HFF-Myc (cell line): ENCODE results near the gene CDCA7.
"Not testable (repeated sequence)": the region's sequence is repeated elsewhere in the genome, so short reads cannot be mapped to it uniquely, and the experiment has no call there.

ENCODE experiments used
- DNase-seq: peaks from one replicate; pipeline ENCODE4 v3.0.0-alpha.2; 2011; ENCODE audit warnings: low read depth; ENCODE audit errors: extremely low read depth
- H3K4me3 ChIP-seq: replicated peaks from 2 replicates; pipeline ENCODE4 v1.5.1; 2011; ENCODE audit warnings: low read depth, mild to moderate bottlenecking, control low read depth, low read length
- TF ChIP-seq, protein P1 (sequence below): IDR thresholded peaks from 2 replicates; pipeline ENCODE4 v1.5.1; 2012; ENCODE audit warnings: mild to moderate bottlenecking, low read depth, low read length, control low read depth; ENCODE audit errors: missing control alignments

CDCA7 gene

GRCh38 chr2:173354582-173355131, at the start of gene CDCA7:
Gene CDCA7, plus strand, starts transcription at chr2:173354872. Its CDS starts 92 bp downstream, at chr2:173354964.
- TF ChIP-seq, protein P1, sequence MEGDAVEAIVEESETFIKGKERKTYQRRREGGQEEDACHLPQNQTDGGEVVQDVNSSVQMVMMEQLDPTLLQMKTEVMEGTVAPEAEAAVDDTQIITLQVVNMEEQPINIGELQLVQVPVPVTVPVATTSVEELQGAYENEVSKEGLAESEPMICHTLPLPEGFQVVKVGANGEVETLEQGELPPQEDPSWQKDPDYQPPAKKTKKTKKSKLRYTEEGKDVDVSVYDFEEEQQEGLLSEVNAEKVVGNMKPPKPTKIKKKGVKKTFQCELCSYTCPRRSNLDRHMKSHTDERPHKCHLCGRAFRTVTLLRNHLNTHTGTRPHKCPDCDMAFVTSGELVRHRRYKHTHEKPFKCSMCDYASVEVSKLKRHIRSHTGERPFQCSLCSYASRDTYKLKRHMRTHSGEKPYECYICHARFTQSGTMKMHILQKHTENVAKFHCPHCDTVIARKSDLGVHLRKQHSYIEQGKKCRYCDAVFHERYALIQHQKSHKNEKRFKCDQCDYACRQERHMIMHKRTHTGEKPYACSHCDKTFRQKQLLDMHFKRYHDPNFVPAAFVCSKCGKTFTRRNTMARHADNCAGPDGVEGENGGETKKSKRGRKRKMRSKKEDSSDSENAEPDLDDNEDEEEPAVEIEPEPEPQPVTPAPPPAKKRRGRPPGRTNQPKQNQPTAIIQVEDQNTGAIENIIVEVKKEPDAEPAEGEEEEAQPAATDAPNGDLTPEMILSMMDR: no peak
- peak; percentile 25 for DNase-seq

DNA sequence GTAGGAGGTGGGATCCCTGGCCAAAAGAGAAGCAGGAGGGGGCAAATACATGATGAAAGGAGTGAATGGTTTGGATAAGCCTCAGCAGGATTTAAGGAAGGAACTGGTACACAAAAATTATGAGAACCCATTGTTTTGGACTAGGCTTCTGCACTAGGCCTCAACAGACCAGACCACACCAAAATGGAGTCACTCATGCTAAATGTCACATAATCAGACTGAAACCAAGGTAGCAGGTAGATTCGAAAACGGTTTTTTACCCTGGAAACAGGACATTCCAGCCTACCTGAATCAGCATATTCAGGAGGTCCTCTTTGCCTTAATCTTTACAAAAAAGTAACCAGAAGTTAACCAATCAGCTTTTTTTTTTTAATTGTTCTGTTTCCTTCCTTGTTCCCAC, 49.4 kb upstream of the CDCA7 start:
- no peak overlapping the region for H3K4me3 ChIP-seq
- TF ChIP-seq, protein P1: no peak

More at GRCh38 chr2:173354582-173355131, at the start of gene CDCA7:
- H3K4me3 ChIP-seq: peak within 1 kb of the TSS; percentile 83

GRCh38 chr2:173307293-173307692, 47.4 kb upstream of the CDCA7 start:
- TF ChIP-seq, protein P1: no peak
- H3K4me3 ChIP-seq: no peak overlapping the region
- no peak for DNase-seq

More for the DNA sequence above, 49.4 kb upstream of the CDCA7 start:
- DNase-seq: no peak

DNA sequence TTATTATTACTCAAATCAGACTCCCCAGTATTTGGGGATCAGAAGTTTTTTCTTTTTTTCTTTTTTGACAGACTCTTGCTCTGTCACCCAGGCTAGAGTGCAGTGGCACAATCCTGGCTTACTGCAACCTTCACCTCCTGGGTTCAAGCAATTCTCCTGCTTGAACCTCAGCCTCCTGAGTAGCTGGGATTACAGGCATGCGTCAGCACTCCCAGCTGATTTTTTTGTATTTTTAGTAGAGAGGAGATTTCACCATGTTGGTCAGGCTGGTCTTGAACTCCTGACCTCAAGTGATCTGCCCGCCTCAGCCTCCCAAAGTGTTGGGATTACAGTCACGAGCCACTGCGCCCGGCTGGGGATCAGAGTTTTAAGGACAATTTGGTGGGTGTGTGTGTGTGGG, 45.3 kb upstream of the CDCA7 start:
- not testable (repeated sequence) for H3K4me3 ChIP-seq, DNase-seq

DNA sequence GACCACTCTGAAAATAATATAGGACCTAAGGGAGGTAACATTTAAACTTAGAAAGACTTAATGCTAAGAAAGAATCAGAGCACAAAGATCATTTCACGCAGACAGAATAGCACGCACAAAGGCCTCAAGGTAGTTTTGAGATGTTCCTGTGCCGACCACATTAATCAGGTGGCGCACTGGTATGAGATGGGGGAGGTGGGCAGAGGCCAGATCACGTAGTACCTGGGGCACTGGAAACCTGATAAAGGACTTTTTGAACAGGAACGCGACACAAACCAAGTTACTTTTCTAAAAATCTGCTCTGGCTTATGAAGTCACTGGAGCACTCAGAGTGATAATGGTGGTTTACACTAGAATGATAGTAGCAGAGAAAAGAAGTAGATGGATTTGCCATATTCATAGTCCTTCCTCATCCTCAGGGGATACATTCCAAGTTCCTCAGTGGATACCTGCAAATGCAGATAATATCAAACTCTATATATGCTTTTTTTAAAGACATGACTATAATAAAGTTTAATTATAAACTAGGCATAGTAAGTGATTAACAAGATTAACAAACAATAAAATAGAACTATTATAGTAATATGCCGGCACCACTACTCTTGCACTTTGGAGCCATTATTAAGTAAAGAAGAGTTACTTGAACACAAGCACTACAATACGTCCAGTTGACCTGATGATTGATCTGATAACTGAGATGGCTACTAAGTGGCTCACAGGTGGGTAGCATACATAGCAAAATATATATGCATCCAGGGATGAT, 42.6 kb upstream of the CDCA7 start:
- TF ChIP-seq, protein P1: no peak
- DNase-seq: no peak
- no peak overlapping the region for H3K4me3 ChIP-seq

GRCh38 chr2:173323371-173323770, 31.3 kb upstream of the CDCA7 start:
- H3K4me3 ChIP-seq: no peak overlapping the region
- TF ChIP-seq, protein P1: no peak
- DNase-seq: no peak

DNA sequence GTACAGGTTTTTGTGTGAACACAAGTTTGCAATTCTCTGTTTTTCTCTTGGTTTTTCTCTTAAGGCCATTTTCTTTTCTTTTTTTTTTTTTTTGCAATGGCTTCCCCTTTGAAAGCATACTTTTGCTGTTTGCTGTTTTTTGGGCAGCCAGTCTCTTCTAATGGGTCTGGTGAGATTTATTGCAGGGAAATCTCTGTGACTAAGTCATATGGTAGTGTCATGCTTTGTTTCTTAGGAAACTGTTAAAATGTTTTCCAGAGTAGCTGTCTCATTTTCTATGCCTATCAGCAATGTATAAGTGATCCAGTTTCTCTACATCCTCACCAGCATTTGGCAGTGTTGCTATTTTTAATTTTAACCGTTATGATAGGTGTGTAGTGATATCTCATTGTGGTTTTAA, 27.9 kb upstream of the CDCA7 start:
- no peak overlapping the region for H3K4me3 ChIP-seq
- DNase-seq: no peak
- TF ChIP-seq, protein P1: no peak
